ENCODE data around the gene INSR. TPM values are rescaled to one million over a fixed set of nuclear protein-coding genes. Genes with fewer than 3 reads are reported as not detected.
"Not testable (repeated sequence)": the region's sequence is repeated elsewhere in the genome, so short reads cannot be mapped to it uniquely, and the experiment has no call there.

Gene INSR
- total RNA-seq, 2 experiments from 2014 or later = 2.0 to 2.5 TPM

GRCh38 chr19:7238051-7238450 lies 56.2 kb downstream of the INSR start:
- Mint-ChIP-seq H3K36me3 (ENCODE audit: low read depth) (no peaks in the 10 kb centered on the region), H3K4me3 (no peak overlapping the region), H3K9me3 (peaks cover 3% of the 10 kb centered on the region), H3K27me3 (no peaks in the 10 kb centered on the region), H3K4me1 (no peaks in the 10 kb centered on the region), H3K27ac (no peak overlapping the region)
- DNase-seq = no peak
- CTCF ChIA-PET = no interaction called here
- POLR2A ChIA-PET = no interaction called here

GRCh38 chr19:7236153-7236552 lies 58.1 kb downstream of the INSR start:
- ChIA-PET POLR2A (interaction anchor here (0.6 kb wide), 1 partner anchor 22 kb away, joined by 5 read pairs; no protein-coding TSS in a partner anchor), CTCF (no interaction called here)
- no peak overlapping the region for H3K27ac Mint-ChIP-seq
- H3K27me3 Mint-ChIP-seq = no peaks in the 10 kb centered on the region
- no peaks in the 10 kb centered on the region for H3K36me3 Mint-ChIP-seq (ENCODE audit: low read depth)
- peaks cover 3% of the 10 kb centered on the region for H3K9me3 Mint-ChIP-seq
- no peaks in the 10 kb centered on the region for H3K4me1 Mint-ChIP-seq
- no peak for DNase-seq
- no peak overlapping the region for H3K4me3 Mint-ChIP-seq

DNA sequence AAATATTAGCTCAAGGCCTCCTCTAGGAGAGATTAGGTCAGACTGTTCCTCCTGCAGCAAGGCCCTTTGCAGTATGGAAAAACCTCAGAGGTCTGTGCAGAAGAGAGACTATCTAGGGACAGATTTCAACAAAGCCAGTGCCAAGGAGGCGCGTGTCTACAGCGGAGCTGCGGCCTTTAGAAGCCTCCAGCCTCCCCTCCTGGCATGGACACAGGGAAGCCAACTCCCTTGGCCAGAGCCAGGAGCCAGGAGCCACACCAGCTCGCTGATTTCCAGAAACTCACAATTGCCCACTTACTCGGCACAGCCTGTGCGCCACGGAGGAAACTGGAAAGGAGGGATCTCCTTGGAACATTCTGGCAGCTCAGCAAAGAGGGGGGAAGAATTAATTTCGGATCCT lies 63.4 kb downstream of the INSR start:
- ChIA-PET CTCF (no interaction called here), POLR2A (no interaction called here)
- H3K27ac Mint-ChIP-seq = no peak overlapping the region
- no peaks in the 10 kb centered on the region for H3K27me3 Mint-ChIP-seq
- DNase-seq = no peak
- no peaks in the 10 kb centered on the region for H3K36me3 Mint-ChIP-seq (ENCODE audit: low read depth)
- H3K9me3 Mint-ChIP-seq = no peaks in the 10 kb centered on the region
- H3K4me1 Mint-ChIP-seq = peaks cover 2% of the 10 kb centered on the region
- no peak overlapping the region for H3K4me3 Mint-ChIP-seq

DNA sequence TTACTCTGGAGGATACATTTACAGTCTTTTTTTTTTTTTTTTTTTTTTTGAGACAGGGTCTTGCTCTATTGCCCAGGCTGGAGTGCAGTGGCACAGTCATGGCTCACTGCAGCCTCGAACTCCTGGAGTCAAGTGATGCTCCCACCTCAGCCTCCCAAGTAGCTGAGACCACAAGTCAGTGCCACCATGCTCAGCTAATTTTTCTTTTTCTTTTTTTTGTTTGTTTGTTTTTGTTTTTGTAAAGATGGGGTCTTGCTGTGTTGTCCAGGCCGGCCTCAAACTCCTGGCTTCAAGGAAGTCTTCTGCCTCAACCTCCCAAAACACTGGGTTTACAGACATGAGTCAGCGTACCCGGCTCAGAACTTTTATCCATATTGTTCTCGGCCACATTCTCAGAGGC lies 64.5 kb downstream of the INSR start:
- Mint-ChIP-seq H3K4me3 (no peak overlapping the region), H3K4me1 (peaks cover 7% of the 10 kb centered on the region), H3K36me3 (ENCODE audit: low read depth) (no peaks in the 10 kb centered on the region), H3K27me3 (no peaks in the 10 kb centered on the region), H3K9me3 (no peaks in the 10 kb centered on the region), H3K27ac (no peak overlapping the region)
- CTCF ChIA-PET = interaction anchor here (0.6 kb wide), 1 partner anchor 75 kb away, joined by 3 read pairs; no protein-coding TSS in a partner anchor
- DNase-seq = no peak
- POLR2A ChIA-PET = no interaction called here

DNA sequence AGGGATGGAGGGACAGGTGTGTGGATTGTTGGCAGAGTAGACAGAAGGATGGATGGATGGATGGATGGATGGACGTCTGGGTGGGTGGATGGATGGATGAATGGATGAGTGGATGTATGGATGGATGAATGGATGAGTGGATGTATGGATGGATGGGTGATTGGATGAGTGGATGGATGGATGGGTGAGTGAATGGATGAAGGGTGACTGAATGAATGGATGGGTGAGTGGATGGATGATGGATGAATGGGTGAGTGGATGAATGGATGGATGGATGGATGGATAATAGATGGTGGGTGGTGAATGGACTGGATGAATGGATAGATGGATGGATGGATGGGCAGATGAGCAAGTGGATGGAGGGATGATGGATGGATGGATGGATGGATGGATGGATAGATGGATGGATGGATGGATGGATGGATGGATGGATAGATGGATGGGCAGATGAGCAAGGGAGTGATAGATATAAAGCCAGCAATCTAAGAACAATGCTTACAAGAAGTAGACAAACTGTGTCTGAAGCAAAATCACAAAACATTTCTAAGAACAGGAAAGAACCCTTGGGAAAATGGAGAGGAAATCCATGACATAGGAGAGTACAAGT lies 65.2 kb downstream of the INSR start:
- H3K9me3 Mint-ChIP-seq = no peaks in the 10 kb centered on the region
- H3K27ac Mint-ChIP-seq = no peak overlapping the region
- POLR2A ChIA-PET = no interaction called here
- no peaks in the 10 kb centered on the region for H3K36me3 Mint-ChIP-seq (ENCODE audit: low read depth)
- H3K4me3 Mint-ChIP-seq = no peak overlapping the region
- H3K4me1 Mint-ChIP-seq = peaks cover 7% of the 10 kb centered on the region
- H3K27me3 Mint-ChIP-seq = no peaks in the 10 kb centered on the region
- DNase-seq = no peak
- CTCF ChIA-PET = no interaction called here

GRCh38 chr19:7227735-7228134 lies 66.5 kb downstream of the INSR start:
- ChIA-PET POLR2A (no interaction called here), CTCF (no interaction called here)
- no peaks in the 10 kb centered on the region for H3K36me3 Mint-ChIP-seq (ENCODE audit: low read depth)
- peaks cover 7% of the 10 kb centered on the region for H3K4me1 Mint-ChIP-seq
- H3K27ac Mint-ChIP-seq = no peak overlapping the region
- no peak overlapping the region for H3K4me3 Mint-ChIP-seq
- H3K9me3 Mint-ChIP-seq = no peaks in the 10 kb centered on the region
- no peaks in the 10 kb centered on the region for H3K27me3 Mint-ChIP-seq
- no peak for DNase-seq

DNA sequence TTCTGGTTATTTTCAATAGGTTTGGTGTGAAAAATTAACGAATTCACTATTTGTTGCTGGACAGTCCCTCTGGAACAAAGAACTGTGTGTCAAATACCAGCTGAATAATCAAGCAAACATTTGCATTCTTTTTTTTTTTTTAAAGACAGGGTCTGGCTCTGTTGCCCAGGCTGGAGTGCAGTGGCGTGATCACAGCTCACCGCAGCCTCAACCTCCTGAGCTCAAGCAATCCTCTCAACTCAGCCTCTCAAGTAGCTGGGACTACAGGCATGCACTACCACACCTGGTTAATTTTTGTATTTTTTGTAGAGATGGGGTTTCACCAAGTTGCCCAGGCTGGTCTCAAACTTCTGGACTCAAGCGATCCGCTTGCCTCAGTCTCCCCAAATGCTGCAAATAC lies 67.1 kb downstream of the INSR start:
- H3K27ac Mint-ChIP-seq; H3K36me3 Mint-ChIP-seq (ENCODE audit: low read depth); DNase-seq; H3K4me3 Mint-ChIP-seq; H3K4me1 Mint-ChIP-seq; H3K27me3 Mint-ChIP-seq; POLR2A ChIA-PET; H3K9me3 Mint-ChIP-seq: not testable (repeated sequence)
- CTCF ChIA-PET = interaction anchor here (0.6 to 0.7 kb wide), 3 partner anchors 36 to 187 kb away, joined by 3 read pairs; no protein-coding TSS in a partner anchor

DNA sequence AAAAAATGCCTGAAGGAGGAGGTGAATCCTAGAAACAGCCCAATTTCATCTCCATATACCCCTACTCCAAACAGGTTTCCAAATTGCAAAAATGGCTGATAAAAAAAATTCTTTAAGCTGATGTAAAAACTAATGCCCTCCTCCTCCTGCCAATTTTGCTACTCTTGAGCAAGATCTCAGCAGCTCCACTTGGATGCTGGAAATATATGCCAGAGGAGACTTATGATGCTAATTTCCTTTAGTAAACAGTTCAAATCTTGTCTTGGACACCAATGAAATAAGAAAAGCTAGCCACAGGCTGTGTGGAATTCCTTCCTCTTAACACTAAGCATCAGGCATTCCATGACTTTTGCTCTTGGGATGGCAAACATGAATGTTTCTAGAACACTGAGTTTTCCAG lies 67.5 kb downstream of the INSR start:
- ChIA-PET CTCF (interaction anchor here (0.6 to 0.7 kb wide), 3 partner anchors 36 to 187 kb away, joined by 3 read pairs; no protein-coding TSS in a partner anchor), POLR2A (no interaction called here)
- DNase-seq = no peak
- peaks cover 7% of the 10 kb centered on the region for H3K4me1 Mint-ChIP-seq
- no peaks in the 10 kb centered on the region for H3K36me3 Mint-ChIP-seq (ENCODE audit: low read depth)
- H3K9me3 Mint-ChIP-seq = no peaks in the 10 kb centered on the region
- no peak overlapping the region for H3K4me3 Mint-ChIP-seq
- H3K27me3 Mint-ChIP-seq = no peaks in the 10 kb centered on the region
- no peak overlapping the region for H3K27ac Mint-ChIP-seq

DNA sequence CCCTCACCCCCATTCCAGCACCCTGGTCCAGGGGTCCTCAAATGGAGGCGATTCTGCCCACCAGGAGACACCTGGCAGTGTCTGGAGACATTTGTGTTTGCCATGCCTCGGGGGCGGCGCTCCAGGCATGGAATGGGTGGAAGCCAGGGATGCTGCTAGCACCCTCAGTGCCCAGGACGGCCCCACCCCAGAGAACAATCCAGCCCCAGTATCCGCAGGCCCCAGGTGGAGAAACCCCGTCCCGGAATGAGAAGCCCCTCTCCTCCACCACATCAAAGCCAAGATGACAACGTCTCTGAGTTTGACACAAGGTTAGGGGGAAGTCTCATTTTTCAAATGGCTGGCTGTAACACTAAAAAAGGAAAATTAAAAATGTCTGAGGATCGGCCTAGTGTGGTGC lies 68.5 kb downstream of the INSR start:
- Mint-ChIP-seq H3K36me3 (ENCODE audit: low read depth) (no peaks in the 10 kb centered on the region), H3K27ac (no peak overlapping the region), H3K27me3 (no peaks in the 10 kb centered on the region), H3K4me1 (peaks cover 7% of the 10 kb centered on the region), H3K4me3 (no peak overlapping the region), H3K9me3 (no peaks in the 10 kb centered on the region)
- DNase-seq = no peak
- ChIA-PET CTCF (no interaction called here), POLR2A (no interaction called here)

GRCh38 chr19:7224995-7225394 lies 69.2 kb downstream of the INSR start:
- H3K27me3 Mint-ChIP-seq = no peaks in the 10 kb centered on the region
- no peak for DNase-seq
- no peak overlapping the region for H3K27ac Mint-ChIP-seq
- H3K4me3 Mint-ChIP-seq = no peak overlapping the region
- H3K4me1 Mint-ChIP-seq = peaks cover 7% of the 10 kb centered on the region
- ChIA-PET CTCF (interaction anchor here (1.4 kb wide), 1 partner anchor 13 kb away, joined by 4 read pairs; no protein-coding TSS in a partner anchor), POLR2A (no interaction called here)
- no peaks in the 10 kb centered on the region for H3K9me3 Mint-ChIP-seq
- H3K36me3 Mint-ChIP-seq (ENCODE audit: low read depth) = no peaks in the 10 kb centered on the region

GRCh38 chr19:7224209-7224686 lies 70.0 kb downstream of the INSR start:
- H3K9me3 Mint-ChIP-seq = no peaks in the 10 kb centered on the region
- H3K36me3 Mint-ChIP-seq (ENCODE audit: low read depth) = no peaks in the 10 kb centered on the region
- DNase-seq = no peak
- POLR2A ChIA-PET = no interaction called here
- peaks cover 7% of the 10 kb centered on the region for H3K4me1 Mint-ChIP-seq
- H3K4me3 Mint-ChIP-seq = no peak overlapping the region
- CTCF ChIA-PET = interaction anchor here (1.4 kb wide), 1 partner anchor 13 kb away, joined by 4 read pairs; no protein-coding TSS in a partner anchor
- H3K27me3 Mint-ChIP-seq = no peaks in the 10 kb centered on the region
- H3K27ac Mint-ChIP-seq = no peak overlapping the region

GRCh38 chr19:7223429-7223828 lies 70.8 kb downstream of the INSR start:
- no peaks in the 10 kb centered on the region for H3K36me3 Mint-ChIP-seq (ENCODE audit: low read depth)
- no peak overlapping the region for H3K27ac Mint-ChIP-seq
- H3K27me3 Mint-ChIP-seq = no peaks in the 10 kb centered on the region
- DNase-seq = no peak
- H3K4me3 Mint-ChIP-seq = no peak overlapping the region
- peaks cover 7% of the 10 kb centered on the region for H3K4me1 Mint-ChIP-seq
- ChIA-PET CTCF (no interaction called here), POLR2A (no interaction called here)
- H3K9me3 Mint-ChIP-seq = no peaks in the 10 kb centered on the region

DNA sequence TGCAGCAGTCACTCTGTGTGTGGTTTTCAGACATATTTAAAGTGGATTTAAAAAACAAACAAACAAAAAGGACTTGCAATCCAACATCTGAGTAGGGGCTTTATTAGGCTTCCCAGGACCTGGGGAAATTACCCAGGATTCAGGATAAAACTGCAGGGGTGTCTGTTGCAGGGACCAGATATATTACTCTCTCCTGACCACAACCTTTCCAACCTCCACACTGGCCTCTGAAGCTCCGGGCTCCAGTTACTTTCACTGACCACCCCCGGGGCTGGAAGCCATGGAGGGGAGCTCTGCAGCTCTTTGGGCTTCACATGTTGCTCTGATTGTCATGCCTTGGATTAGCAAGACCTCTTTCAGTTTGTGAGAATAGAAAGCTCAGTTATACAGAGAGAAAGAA lies 75.2 kb downstream of the INSR start:
- CTCF ChIA-PET = interaction anchor here (0.8 to 1.0 kb wide), 2 partner anchors 53 to 117 kb away, joined by 3 read pairs; no protein-coding TSS in a partner anchor
- POLR2A ChIA-PET = no interaction called here
- Mint-ChIP-seq H3K27me3 (no peaks in the 10 kb centered on the region), H3K4me3 (no peak overlapping the region), H3K36me3 (ENCODE audit: low read depth) (no peaks in the 10 kb centered on the region), H3K4me1 (no peaks in the 10 kb centered on the region), H3K27ac (no peak overlapping the region), H3K9me3 (no peaks in the 10 kb centered on the region)
- no peak for DNase-seq

DNA sequence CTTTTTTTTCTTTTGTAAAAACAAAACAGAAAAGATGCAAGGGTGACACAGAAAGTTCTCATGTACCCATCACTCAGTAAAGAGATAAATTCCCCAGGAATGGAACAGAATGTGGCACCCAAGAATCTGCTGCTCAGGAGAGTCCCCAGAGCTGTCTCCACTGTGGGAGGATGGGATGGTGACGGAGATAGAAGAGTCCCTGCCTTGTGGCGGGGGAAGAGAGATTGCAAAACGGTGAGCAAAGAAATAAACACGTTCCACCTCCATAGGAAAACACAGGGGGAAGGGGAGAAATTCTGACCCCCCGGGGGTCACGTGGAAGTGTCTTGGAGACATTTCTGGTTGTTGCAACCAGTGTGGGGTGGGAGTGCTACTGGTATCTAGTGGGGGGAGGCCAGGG lies 76.4 kb downstream of the INSR start:
- Mint-ChIP-seq H3K9me3 (no peaks in the 10 kb centered on the region), H3K4me3 (no peak overlapping the region), H3K36me3 (ENCODE audit: low read depth) (no peaks in the 10 kb centered on the region), H3K4me1 (no peaks in the 10 kb centered on the region), H3K27me3 (no peaks in the 10 kb centered on the region), H3K27ac (no peak overlapping the region)
- POLR2A ChIA-PET = no interaction called here
- CTCF ChIA-PET = no interaction called here
- DNase-seq = no peak
